ENCODE measurements around the gene APH1B. TPM values are rescaled to one million over a fixed set of nuclear protein-coding genes. Genes with fewer than 3 reads are reported as not detected.

APH1B gene
- total and polyA plus RNA-seq, 2 donors (not counting 3 experiments of a cell fraction or from before 2014, with no cell fraction given) = 14.6 to 24.6 TPM

GRCh38 chr15:63274427-63274826 is 3.0 kb upstream of the APH1B start:
- dilution Hi-C loops (cut with MboI; ENCODE audit: extremely low pct_ligation_motif_present, low sequenced_read_pairs) (no loop called here), intact Hi-C loops (cut with micrococcal nuclease) (no loop called here)
- no peak overlapping the region for H3K4me2 ChIP-seq (ENCODE audit: insufficient read depth, low read length)
- H2AFZ ChIP-seq (ENCODE audit: low read depth, low read length) = no peak overlapping the region
- no TSS peak for BruUV-seq (replicated peaks)
- TF ChIP-seq MYC (IDR thresholded peaks at IDR 0.05; ENCODE audit: low read depth, low read length) (no peak), POLR2A (IDR thresholded peaks at IDR 0.05; ENCODE audit: low read depth, low read length) (no peak), POLR2AphosphoS5 (IDR thresholded peaks at IDR 0.05; ENCODE audit: insufficient read depth, low read depth, low read length) (no peak), JUN (IDR thresholded peaks at IDR 0.05; ENCODE audit: borderline replicate concordance, insufficient read depth, insufficient read length, low read depth) (no peak), FOS (IDR thresholded peaks at IDR 0.05; ENCODE audit: borderline replicate concordance, insufficient read depth, low read length) (no peak), GATA2 (IDR thresholded peaks at IDR 0.05; ENCODE audit: insufficient read depth, insufficient read length, low read depth, low read length) (no peak), MAX (IDR thresholded peaks at IDR 0.05; ENCODE audit: insufficient read depth, insufficient read length) (no peak), CTCF (IDR thresholded peaks at IDR 0.05; ENCODE audit: extremely low read depth in 1 of 2, insufficient read depth in 1 of 2, low read depth in 1 of 2, low read length in 2 of 2) (no peak), EZH2 (IDR thresholded peaks at IDR 0.05; ENCODE audit: borderline replicate concordance, low read depth, low read length, severe bottlenecking) (no peak)
- H3K36me3 ChIP-seq (ENCODE audit: control insufficient read depth in 2 of 2, extremely low read depth in 1 of 2, insufficient read depth in 2 of 2, low read length in 2 of 2) = peaks cover 0 to 2% of the 10 kb centered on the region in 2 experiments
- H3K4me1 ChIP-seq (ENCODE audit: control insufficient read depth, extremely low read depth, insufficient read depth, low read length) = peaks cover 9% of the 10 kb centered on the region
- CTCF ChIA-PET = interaction anchor here (1.0 kb wide), 1 partner anchor 53 kb away, joined by 3 read pairs; no protein-coding TSS in a partner anchor
- H3K9ac ChIP-seq (replicated peaks; ENCODE audit: extremely low read depth, insufficient read depth, low read length) = no peak overlapping the region
- H3K27me3 ChIP-seq (ENCODE audit: control insufficient read depth in 2 of 2, insufficient read depth in 2 of 2, low read length in 2 of 2) = no peaks in the 10 kb centered on the region
- FAIRE-seq = no peak
- POLR2A ChIA-PET = no interaction called here
- no peak overlapping the region for H3K27ac ChIP-seq (ENCODE audit: insufficient read depth, low read depth, low read length)
- DNase-seq (ENCODE audit: low read depth, low spot score) = no peak
- H3K4me3 ChIP-seq (replicated peaks in 1 of 3; ENCODE audit: insufficient read depth in 1 of 3, low read depth in 1 of 3, low read length in 3 of 3) = no peak overlapping the region
- H3K9me3 ChIP-seq (replicated peaks; ENCODE audit: control insufficient read depth, insufficient read depth, low read length) = no peaks in the 10 kb centered on the region
- H3K9me1 ChIP-seq (replicated peaks; ENCODE audit: control insufficient read depth, extremely low read depth, insufficient read depth, low read length) = no peaks in the 10 kb centered on the region
- H4K20me1 ChIP-seq (replicated peaks; ENCODE audit: control insufficient read depth, extremely low read depth, insufficient read depth, low read length) = no peaks in the 10 kb centered on the region
- no peaks in the 10 kb centered on the region for H3K79me2 ChIP-seq (ENCODE audit: control insufficient read depth, insufficient read depth, low read length)
